OCI-LY3 (cell line): Measurements from ENCODE around the gene SMIM38.

Experiments
- H2AFZ ChIP-seq: fragments of 200-600, 300-600 bp; shearing (Covaris generic); 2 replicates; pipeline ENCODE4 v1.6.0; 2014; ENCODE audit warnings: antibody characterized with exemption, low read depth, low read length
- H3K27ac ChIP-seq: fragments of 200-600, 300-600 bp; sonication (generic); 2 replicates; pipeline ENCODE4 v1.5.1; 2014; ENCODE audit warnings: mild to moderate bottlenecking, low read length, moderate library complexity, mixed read lengths
- H3K27me3 ChIP-seq: fragments of 200-600, 300-600 bp; sonication (generic); 2 replicates; pipeline ENCODE4 v1.6.1; 2014; ENCODE audit warnings: low read depth, low read length, mixed read lengths
- H3K36me3 ChIP-seq: fragments of 200-600, 300-600 bp; sonication (generic); replicated peaks from 2 replicates; pipeline ENCODE3; 2014; ENCODE audit warnings: low read depth, low read length, mixed read lengths
- H3K4me1 ChIP-seq: fragments of 300-600, 200-600 bp; sonication (generic); 2 replicates; pipeline ENCODE4 v1.6.1; 2014; ENCODE audit warnings: low read length, mixed read lengths
- H3K4me2 ChIP-seq: fragments of 200-600, 300-600 bp; sonication (generic); 2 replicates; pipeline ENCODE4 v1.6.1; 2014; ENCODE audit warnings: low read length, mixed read lengths
- H3K4me3 ChIP-seq: fragments of 300-600, 200-600 bp; sonication (generic); 2 replicates; pipeline ENCODE4 v1.5.1; 2014; ENCODE audit warnings: antibody characterized with exemption, mild to moderate bottlenecking, low read length, moderate library complexity
- H3K79me2 ChIP-seq: fragments of 300-600, 200-600 bp; shearing (Covaris generic); 2 replicates; pipeline ENCODE4 v1.6.1; 2014; ENCODE audit warnings: mild to moderate bottlenecking, low read length, mixed read lengths
- H3K9ac ChIP-seq: fragments of 300-600, 200-600 bp; shearing (Covaris generic); 2 replicates; pipeline ENCODE4 v1.6.0; 2014; ENCODE audit warnings: mild to moderate bottlenecking, low read length, moderate library complexity
- H3K9me3 ChIP-seq: fragments of 200-600, 300-600 bp; shearing (Covaris generic); 2 replicates; pipeline ENCODE4 v1.6.1; 2014; ENCODE audit warnings: low read length, mixed read lengths; ENCODE audit not compliant: insufficient read depth
- H4K20me1 ChIP-seq: fragments of 200-600, 300-600 bp; sonication (generic); 2 replicates; pipeline ENCODE4 v1.6.1; 2016; ENCODE audit warnings: low read length, mixed read lengths; ENCODE audit not compliant: insufficient read depth
- CTCF ChIP-seq: fragments of 200-600, 300-600 bp; sonication (generic); IDR thresholded peaks from 2 replicates; pipeline ENCODE4 v1.5.1; 2014; ENCODE audit warnings: antibody characterized with exemption, low read length, low read depth
- EZH2phosphoT487 ChIP-seq: fragments of 200-600 bp; shearing (Covaris generic); IDR thresholded peaks from 2 replicates; pipeline ENCODE4 v1.6.1; 2018; ENCODE audit warnings: antibody characterized with exemption, mixed run types, low read depth

The SMIM38 gene

DNA sequence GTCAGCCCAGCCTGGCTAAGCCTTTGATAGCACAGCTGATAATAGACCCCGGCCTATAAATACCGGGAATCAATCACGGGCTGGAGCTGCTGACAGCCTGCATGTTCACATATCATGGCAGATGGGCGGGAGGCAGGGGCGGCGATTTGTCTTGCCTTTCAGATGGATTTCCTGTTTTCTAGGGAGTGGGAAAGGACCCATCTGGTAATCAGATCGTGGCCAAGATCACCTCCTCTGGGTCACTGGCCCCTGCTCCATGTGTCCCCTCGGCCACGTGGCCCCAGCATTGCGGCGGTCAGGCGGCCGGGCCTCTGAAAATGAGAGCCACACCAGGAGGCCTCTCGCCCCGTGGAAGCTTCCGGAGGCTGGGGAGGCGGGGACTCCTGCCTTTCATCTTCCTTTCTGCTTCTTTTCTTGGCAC, 36.6 kb downstream of the SMIM38 start:
- TF ChIP-seq EZH2phosphoT487 = no peak
- TF ChIP-seq CTCF = no peak
- Histone ChIP-seq H3K4me2 (no peak overlapping the region), H3K27ac (no peak overlapping the region), H3K79me2 (no peaks in the 10 kb centered on the region), H3K9me3 (peaks cover 6% of the 10 kb centered on the region; the same call in 1 of the 2 replicates), H3K36me3 (no peaks in the 10 kb centered on the region), H2AFZ (no peak overlapping the region), H3K4me1 (no peaks in the 10 kb centered on the region), H3K9ac (no peak overlapping the region), H3K4me3 (no peak overlapping the region), H4K20me1 (no peaks in the 10 kb centered on the region), H3K27me3 (no peaks in the 10 kb centered on the region)

DNA sequence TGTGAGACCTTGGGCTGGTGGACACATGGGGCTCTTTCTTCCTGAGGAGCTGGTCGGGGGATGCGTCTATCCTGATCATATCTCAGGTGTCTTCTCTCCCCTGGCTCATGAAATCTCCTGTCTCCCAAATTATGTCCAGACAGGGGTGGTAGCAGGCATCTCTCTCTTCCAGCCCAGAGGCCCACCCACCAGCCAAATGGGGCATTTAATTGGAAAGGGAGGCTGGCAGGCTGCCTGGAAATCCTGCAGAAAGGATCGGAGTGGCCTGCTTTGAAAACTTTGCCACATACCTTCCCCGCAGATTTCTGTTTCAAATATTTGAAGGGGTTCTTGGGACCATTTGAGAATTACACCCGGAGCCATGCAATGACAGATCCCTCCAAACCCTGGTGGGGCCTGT, 37.4 kb downstream of the SMIM38 start:
- Histone ChIP-seq H3K79me2 (no peaks in the 10 kb centered on the region), H3K4me3 (no peak overlapping the region), H3K36me3 (no peaks in the 10 kb centered on the region), H4K20me1 (no peaks in the 10 kb centered on the region), H3K9me3 (peaks cover 4% of the 10 kb centered on the region; the same call in 1 of the 2 replicates), H3K27me3 (no peaks in the 10 kb centered on the region), H2AFZ (no peak overlapping the region), H3K9ac (no peak overlapping the region), H3K4me1 (no peaks in the 10 kb centered on the region), H3K4me2 (no peak overlapping the region), H3K27ac (no peak overlapping the region)
- TF ChIP-seq EZH2phosphoT487 (no peak), CTCF (no peak)

DNA sequence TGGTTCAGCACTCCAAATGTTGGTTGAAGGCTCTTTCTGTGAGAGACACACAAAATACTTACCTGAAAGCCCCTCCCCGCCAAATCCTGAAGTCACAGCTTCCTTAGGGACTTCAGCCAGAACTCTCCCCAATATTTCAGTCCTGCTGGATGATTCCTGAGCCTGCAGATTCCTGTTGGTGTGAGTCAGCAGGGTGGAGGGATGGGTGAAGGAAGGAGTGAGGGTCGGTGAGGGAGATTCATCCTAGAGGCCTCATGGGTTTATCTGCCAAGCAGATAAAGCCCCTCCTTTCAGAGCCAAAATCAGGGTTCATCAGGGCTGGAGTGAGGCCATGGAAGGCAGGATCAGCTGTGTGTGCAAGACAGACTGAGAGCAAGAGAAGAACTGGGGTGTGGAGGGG, 37.9 kb downstream of the SMIM38 start:
- no peak overlapping the region for H3K9ac ChIP-seq
- no peak overlapping the region for H3K4me2 ChIP-seq
- no peak overlapping the region for H3K27ac ChIP-seq

DNA sequence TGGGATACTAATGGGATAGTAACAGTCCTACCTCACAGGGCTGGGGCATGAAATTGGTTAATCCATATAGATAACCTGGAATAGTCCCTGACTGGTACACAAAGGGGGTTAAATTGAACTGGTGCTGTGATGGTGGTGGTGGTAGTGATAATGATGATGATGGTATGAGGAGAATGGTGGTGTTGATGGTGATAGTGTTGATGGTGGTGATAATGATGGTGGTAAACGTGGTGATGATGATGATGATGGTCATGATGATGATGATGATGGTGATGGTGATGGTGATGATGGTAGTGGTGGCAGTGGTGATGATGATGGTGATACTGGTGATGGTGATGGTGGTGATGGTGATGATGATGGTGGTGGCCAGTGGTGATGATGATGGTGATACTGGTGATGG, 38.7 kb downstream of the SMIM38 start:
- Histone ChIP-seq H4K20me1 (no peaks in the 10 kb centered on the region), H3K27ac (no peak overlapping the region), H3K27me3 (no peaks in the 10 kb centered on the region), H3K9ac (no peak overlapping the region), H3K4me1 (peaks cover 6% of the 10 kb centered on the region), H2AFZ (no peak overlapping the region), H3K9me3 (no peaks in the 10 kb centered on the region), H3K79me2 (no peaks in the 10 kb centered on the region), H3K36me3 (no peaks in the 10 kb centered on the region), H3K4me3 (no peak overlapping the region), H3K4me2 (no peak overlapping the region)
- TF ChIP-seq CTCF = no peak
- TF ChIP-seq EZH2phosphoT487 = no peak

More for the DNA sequence above, 37.9 kb downstream of the SMIM38 start:
- H3K27me3 ChIP-seq = no peaks in the 10 kb centered on the region
- no peak overlapping the region for H3K4me3 ChIP-seq
- H3K9me3 ChIP-seq = no peaks in the 10 kb centered on the region
- no peaks in the 10 kb centered on the region for H4K20me1 ChIP-seq
- no peaks in the 10 kb centered on the region for H3K4me1 ChIP-seq
- no peak for TF ChIP-seq CTCF
- TF ChIP-seq EZH2phosphoT487 = no peak
- H2AFZ ChIP-seq = no peak overlapping the region
- H3K79me2 ChIP-seq = no peaks in the 10 kb centered on the region
- no peaks in the 10 kb centered on the region for H3K36me3 ChIP-seq
